CD14-positive monocyte (primary cell): Measurements from ENCODE around the gene CNTN6. TPM values are rescaled to one million over a fixed set of nuclear protein-coding genes. Genes with fewer than 3 reads are reported as not detected.

Source experiments
- DNase-seq, 3 donors: peaks; one replicate each; pipeline ENCODE4 v3.0.0-alpha.2; 2011 to 2022
- H2AFZ ChIP-seq: 2 replicates; pipeline ENCODE4 v1.6.0; 2012; ENCODE audit warnings: mild to moderate bottlenecking, low read depth, low read length, inconsistent platforms; ENCODE audit not compliant: insufficient read depth, poor library complexity, severe bottlenecking
- H3K27ac ChIP-seq, 2 donors: 1 replicate in 1 of 2; 2 replicates in 1 of 2; pipeline ENCODE4 v1.5.1; 2012 to 2013; ENCODE audit warnings: low read length in 2 of 2, control low read depth in 1 of 2, inconsistent platforms in 1 of 2, low read depth in 1 of 2, mild to moderate bottlenecking in 1 of 2
- H3K27me3 ChIP-seq, 2 donors: one replicate each; pipeline versions ENCODE4 v1.6.0 to v1.6.1; 2011 to 2013; ENCODE audit warnings: low read length in 2 of 2; ENCODE audit not compliant: control insufficient read depth in 2 of 2, insufficient read depth in 2 of 2
- H3K36me3 ChIP-seq, 2 donors: replicated peaks in 1 of 2; 1 replicate in 1 of 2; 2 replicates in 1 of 2; pipeline versions ENCODE4 v1.5.1 to v1.6.1; 2012 to 2013; ENCODE audit warnings: low read length in 2 of 2, control low read depth in 1 of 2, inconsistent platforms in 1 of 2, mild to moderate bottlenecking in 1 of 2; ENCODE audit not compliant: insufficient read depth in 2 of 2, control insufficient read depth in 1 of 2
- H3K4me1 ChIP-seq, 2 donors: 1 replicate in 1 of 2; 2 replicates in 1 of 2; pipeline versions ENCODE4 v1.5.1 to v1.6.1; 2012 to 2013; ENCODE audit warnings: low read length in 2 of 2, control low read depth in 1 of 2, inconsistent platforms in 1 of 2, mild to moderate bottlenecking in 1 of 2, moderate library complexity in 1 of 2; ENCODE audit not compliant: insufficient read depth in 2 of 2, control insufficient read depth in 1 of 2
- H3K4me2 ChIP-seq: replicated peaks from 2 replicates; pipeline ENCODE3; 2012; ENCODE audit warnings: low read length, moderate library complexity, mild to moderate bottlenecking; ENCODE audit not compliant: poor library complexity, severe bottlenecking; ENCODE audit errors: extremely low read depth
- H3K4me3 ChIP-seq, 3 experiments: fragments of 200-600 bp in 1 of 3; sonication (generic) in 1 of 3; replicated peaks in 1 of 3; 1 replicate in 2 of 3; 2 replicates in 1 of 3; pipeline ENCODE4 v1.5.1; 2011 to 2013; ENCODE audit warnings: low read length in 3 of 3, mild to moderate bottlenecking in 3 of 3, control low read depth in 2 of 3, low read depth in 2 of 3, inconsistent platforms in 1 of 3, moderate library complexity in 1 of 3
- H3K79me2 ChIP-seq: 2 replicates; pipeline ENCODE4 v1.6.0; 2012; ENCODE audit warnings: mild to moderate bottlenecking, control low read depth, inconsistent platforms, low read length, moderate library complexity; ENCODE audit not compliant: insufficient read depth
- H3K9ac ChIP-seq: 2 replicates; pipeline ENCODE4 v1.6.0; 2017; ENCODE audit warnings: low read length, mild to moderate bottlenecking; ENCODE audit not compliant: insufficient read depth, poor library complexity, severe bottlenecking
- H3K9me3 ChIP-seq, 2 donors: replicated peaks in 1 of 2; 1 replicate in 1 of 2; 2 replicates in 1 of 2; pipeline versions ENCODE4 v1.5.1 to v1.6.1; 2012 to 2013; ENCODE audit warnings: low read length in 2 of 2, control low read depth in 1 of 2; ENCODE audit not compliant: control insufficient read depth in 1 of 2, insufficient read depth in 1 of 2
- H4K20me1 ChIP-seq: 2 replicates; pipeline ENCODE4 v1.6.0; 2012; ENCODE audit warnings: mild to moderate bottlenecking, low read length, control low read depth, moderate library complexity; ENCODE audit not compliant: insufficient read depth
- H3K27ac Mint-ChIP-seq, 7 donors: one replicate each; pipeline ENCODE4 v1.8.0; 2020; ENCODE audit warnings: mild to moderate bottlenecking in 7 of 7, mixed read lengths in 7 of 7, moderate library complexity in 6 of 7, inconsistent platforms in 2 of 7
- H3K27me3 Mint-ChIP-seq, 3 donors: one replicate each; pipeline ENCODE4 v1.8.0; 2021 to 2022; ENCODE audit warnings: low read depth in 3 of 3, mild to moderate bottlenecking in 3 of 3, mixed read lengths in 3 of 3, moderate library complexity in 3 of 3, inconsistent platforms in 1 of 3
- H3K36me3 Mint-ChIP-seq, 2 donors: one replicate each; pipeline ENCODE4 v1.8.0; 2020; ENCODE audit warnings: mixed read lengths in 2 of 2, inconsistent platforms in 1 of 2, mild to moderate bottlenecking in 1 of 2
- H3K4me1 Mint-ChIP-seq: one replicate; pipeline ENCODE4 v1.8.0; 2020; ENCODE audit warnings: mild to moderate bottlenecking, mixed read lengths
- H3K4me3 Mint-ChIP-seq, 2 donors: one replicate each; pipeline ENCODE4 v1.8.0; 2020; ENCODE audit warnings: mild to moderate bottlenecking in 2 of 2, mixed read lengths in 2 of 2, moderate library complexity in 1 of 2
- H3K9me3 Mint-ChIP-seq, 7 donors: one replicate each; pipeline ENCODE4 v1.8.0; 2020 to 2022; ENCODE audit warnings: mixed read lengths in 7 of 7, mild to moderate bottlenecking in 6 of 7, moderate library complexity in 6 of 7, inconsistent platforms in 2 of 7
- CTCF ChIP-seq: fragments of 200-600 bp; IDR thresholded peaks from one replicate; pipeline ENCODE4 v1.8.0; 2022; ENCODE audit warnings: antibody characterized with exemption, mild to moderate bottlenecking
- WGBS: methylation state at CpG from one replicate; pipeline ENCODE4 v1.1.5; 2013; ENCODE audit warnings: missing lambda C conversion rate; ENCODE audit not compliant: insufficient coverage; 5-methylcytosine and 5-hydroxymethylcytosine counted together
- intact Hi-C, 2 donors: fragments of 100-400 bp; cut with micrococcal nuclease; formaldehyde crosslinking; loops; one replicate each; pipeline versions ENCODE4 v1.15.0 to v1.15.1; 2023
- polyA plus RNA-seq, 3 donors: library from polyadenylated mRNA; depleted of rRNA in 1 of 3; unstranded in 2 of 3; stranded (reverse) in 1 of 3; fragments of 300-500 nt in 2 of 3; fragments of >200 nt in 1 of 3; fragmentation: Illumina TruSeq in 2 of 3; gene quantifications; 1 replicate in 2 of 3; 2 replicates in 1 of 3; pipeline ENCODE4 v1.2.3, GENCODE V29; 2012 to 2021

Gene CNTN6
- polyA plus RNA-seq, 3 donors, result not detected

DNA sequence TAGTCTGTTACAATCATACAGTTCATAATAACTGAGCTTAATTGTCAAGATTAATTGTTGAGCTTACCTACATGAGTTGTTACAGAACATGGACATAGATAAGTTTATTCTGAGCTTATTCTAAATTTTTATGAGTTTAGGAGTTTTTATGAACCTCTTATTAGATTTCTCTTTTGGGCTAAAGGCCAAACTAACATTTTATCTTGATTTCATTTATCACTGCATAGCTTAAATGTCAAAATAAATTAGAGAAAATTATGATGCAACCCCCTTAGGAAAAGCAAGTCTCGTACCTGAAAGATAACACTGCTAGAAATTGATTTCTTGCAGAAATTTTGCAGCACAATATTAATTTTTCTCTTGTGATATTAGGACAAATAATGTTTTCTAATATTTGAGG is 54.5 kb downstream of the CNTN6 start:
- H3K4me2 ChIP-seq, result no peak overlapping the region
- no peaks in the 10 kb centered on the region for H4K20me1 ChIP-seq
- Mint-ChIP-seq H3K9me3 (peaks cover 0 to 2% (median 0%) of the 10 kb centered on the region in 7 donors), H3K27ac (no peak overlapping the region), H3K27me3 (no peaks in the 10 kb centered on the region), H3K36me3 (no peaks in the 10 kb centered on the region), H3K4me3 (no peak overlapping the region), H3K4me1 (no peaks in the 10 kb centered on the region)
- H2AFZ ChIP-seq, result no peak overlapping the region
- H3K4me1 ChIP-seq, result no peaks in the 10 kb centered on the region
- WGBS, result no CpG with 5 or more reads among the region's 1 CpG
- H3K79me2 ChIP-seq, result no peaks in the 10 kb centered on the region
- H3K9me3 ChIP-seq, result peaks cover 0 to 7% of the 10 kb centered on the region in 2 donors
- H3K27me3 ChIP-seq, result no peaks in the 10 kb centered on the region
- no peak for DNase-seq
- TF ChIP-seq CTCF, result no peak
- no peak overlapping the region for H3K27ac ChIP-seq
- no peaks in the 10 kb centered on the region for H3K36me3 ChIP-seq
- H3K9ac ChIP-seq, result no peak overlapping the region
- intact Hi-C loops, result no loop called here
- no peak overlapping the region for H3K4me3 ChIP-seq

DNA sequence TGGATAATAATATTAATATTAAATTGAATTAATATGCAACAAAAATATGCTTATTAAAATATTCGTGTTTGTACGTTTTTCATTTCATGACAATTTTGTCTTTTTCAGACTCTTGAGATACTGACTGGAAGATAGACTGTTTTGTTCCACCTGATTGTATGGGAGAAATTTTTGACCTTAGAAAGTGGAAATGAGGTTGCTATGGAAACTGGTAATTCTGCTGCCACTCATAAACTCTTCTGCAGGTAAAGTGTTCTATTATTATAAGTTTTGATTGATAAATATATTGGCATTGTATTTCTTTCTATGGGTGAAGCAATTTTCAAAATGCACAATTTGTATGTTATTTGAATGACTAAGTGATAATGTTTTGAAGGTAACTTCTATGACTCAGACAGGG is 55.0 kb downstream of the CNTN6 start:
- Mint-ChIP-seq H3K27ac (no peak overlapping the region), H3K36me3 (no peaks in the 10 kb centered on the region), H3K4me3 (no peak overlapping the region), H3K27me3 (no peaks in the 10 kb centered on the region), H3K4me1 (no peaks in the 10 kb centered on the region), H3K9me3 (peaks cover 0 to 2% (median 0%) of the 10 kb centered on the region in 7 donors)
- Histone ChIP-seq H3K27ac (no peak overlapping the region), H3K9ac (no peak overlapping the region), H3K4me2 (no peak overlapping the region), H3K9me3 (peaks cover 0 to 7% of the 10 kb centered on the region in 2 donors), H3K4me1 (no peaks in the 10 kb centered on the region), H3K4me3 (no peak overlapping the region), H3K79me2 (no peaks in the 10 kb centered on the region), H4K20me1 (no peaks in the 10 kb centered on the region), H3K27me3 (no peaks in the 10 kb centered on the region), H3K36me3 (no peaks in the 10 kb centered on the region), H2AFZ (no peak overlapping the region)
- DNase-seq, result no peak
- TF ChIP-seq CTCF, result no peak
- no CpG with 5 or more reads among the region's 2 CpGs for WGBS
- intact Hi-C loops, result no loop called here
